ENCODE results near the gene ARHGAP24. TPM values are rescaled to one million over a fixed set of nuclear protein-coding genes. Genes with fewer than 3 reads are reported as not detected.

The ARHGAP24 gene
- total RNA-seq, 1 donor from 2014 or later: 15.0 TPM

DNA sequence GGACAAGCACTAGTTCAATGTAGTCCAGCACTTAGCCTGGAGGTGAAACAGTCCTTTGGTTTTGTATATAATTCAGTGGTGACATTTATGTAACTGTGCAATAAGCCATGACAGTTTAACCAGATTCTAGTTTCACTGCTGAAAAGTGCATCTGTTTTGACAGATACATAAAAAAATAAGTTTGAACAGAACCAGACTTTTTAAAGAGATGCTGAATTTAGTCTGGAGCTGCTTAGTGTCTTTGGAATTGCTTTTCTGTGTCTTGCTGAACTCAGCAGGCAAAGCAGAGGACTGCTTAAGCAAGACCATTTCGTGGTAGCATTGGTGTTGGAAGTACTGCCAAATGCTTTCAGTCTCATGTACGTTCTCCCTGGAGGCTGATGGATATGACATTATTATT is 491.4 kb downstream of the ARHGAP24 start:
- DNase-seq (ENCODE audit: low spot score in 2 of 2, unreplicated experiment in 2 of 2): no peak
- Mint-ChIP-seq H3K4me1 (peaks cover 6% of the 10 kb centered on the region), H3K27ac (no peak overlapping the region), H3K4me3 (no peak overlapping the region), H3K36me3 (peaks cover 5% of the 10 kb centered on the region), H3K27me3 (ENCODE audit: low read depth) (no peaks in the 10 kb centered on the region), H3K9me3 (peaks cover 8% of the 10 kb centered on the region)
- TF ChIP-seq, protein P1, sequence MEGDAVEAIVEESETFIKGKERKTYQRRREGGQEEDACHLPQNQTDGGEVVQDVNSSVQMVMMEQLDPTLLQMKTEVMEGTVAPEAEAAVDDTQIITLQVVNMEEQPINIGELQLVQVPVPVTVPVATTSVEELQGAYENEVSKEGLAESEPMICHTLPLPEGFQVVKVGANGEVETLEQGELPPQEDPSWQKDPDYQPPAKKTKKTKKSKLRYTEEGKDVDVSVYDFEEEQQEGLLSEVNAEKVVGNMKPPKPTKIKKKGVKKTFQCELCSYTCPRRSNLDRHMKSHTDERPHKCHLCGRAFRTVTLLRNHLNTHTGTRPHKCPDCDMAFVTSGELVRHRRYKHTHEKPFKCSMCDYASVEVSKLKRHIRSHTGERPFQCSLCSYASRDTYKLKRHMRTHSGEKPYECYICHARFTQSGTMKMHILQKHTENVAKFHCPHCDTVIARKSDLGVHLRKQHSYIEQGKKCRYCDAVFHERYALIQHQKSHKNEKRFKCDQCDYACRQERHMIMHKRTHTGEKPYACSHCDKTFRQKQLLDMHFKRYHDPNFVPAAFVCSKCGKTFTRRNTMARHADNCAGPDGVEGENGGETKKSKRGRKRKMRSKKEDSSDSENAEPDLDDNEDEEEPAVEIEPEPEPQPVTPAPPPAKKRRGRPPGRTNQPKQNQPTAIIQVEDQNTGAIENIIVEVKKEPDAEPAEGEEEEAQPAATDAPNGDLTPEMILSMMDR (IDR thresholded peaks at IDR 0.05; ENCODE audit: unreplicated experiment): no peak

DNA sequence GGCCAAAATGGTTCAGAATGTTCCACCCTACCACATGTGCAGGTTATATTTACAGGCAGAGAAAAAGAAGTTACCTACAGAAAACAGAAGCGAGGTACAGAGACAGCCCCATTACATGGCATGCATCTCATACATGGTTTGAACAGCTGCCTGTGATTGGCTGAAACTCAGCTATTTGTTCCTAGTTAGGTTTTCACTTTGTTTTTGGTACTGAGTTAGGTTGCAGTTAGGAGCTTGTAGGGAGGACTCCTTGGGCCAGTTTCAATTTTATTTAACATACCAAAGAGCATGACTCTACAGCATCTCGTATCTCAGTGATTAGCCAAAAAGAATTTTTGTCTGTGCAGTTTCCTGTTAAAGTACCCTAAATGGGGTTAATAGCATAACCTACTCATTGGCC is 492.9 kb downstream of the ARHGAP24 start:
- TF ChIP-seq, protein P1 (IDR thresholded peaks at IDR 0.05; ENCODE audit: unreplicated experiment): no peak
- peaks cover 6% of the 10 kb centered on the region for H3K4me1 Mint-ChIP-seq
- H3K27me3 Mint-ChIP-seq (ENCODE audit: low read depth): no peaks in the 10 kb centered on the region
- H3K4me3 Mint-ChIP-seq: no peak overlapping the region
- DNase-seq (ENCODE audit: low spot score in 2 of 2, unreplicated experiment in 2 of 2): no peak
- peaks cover 8% of the 10 kb centered on the region for H3K36me3 Mint-ChIP-seq
- H3K9me3 Mint-ChIP-seq: peaks cover 10% of the 10 kb centered on the region
- no peak overlapping the region for H3K27ac Mint-ChIP-seq

DNA sequence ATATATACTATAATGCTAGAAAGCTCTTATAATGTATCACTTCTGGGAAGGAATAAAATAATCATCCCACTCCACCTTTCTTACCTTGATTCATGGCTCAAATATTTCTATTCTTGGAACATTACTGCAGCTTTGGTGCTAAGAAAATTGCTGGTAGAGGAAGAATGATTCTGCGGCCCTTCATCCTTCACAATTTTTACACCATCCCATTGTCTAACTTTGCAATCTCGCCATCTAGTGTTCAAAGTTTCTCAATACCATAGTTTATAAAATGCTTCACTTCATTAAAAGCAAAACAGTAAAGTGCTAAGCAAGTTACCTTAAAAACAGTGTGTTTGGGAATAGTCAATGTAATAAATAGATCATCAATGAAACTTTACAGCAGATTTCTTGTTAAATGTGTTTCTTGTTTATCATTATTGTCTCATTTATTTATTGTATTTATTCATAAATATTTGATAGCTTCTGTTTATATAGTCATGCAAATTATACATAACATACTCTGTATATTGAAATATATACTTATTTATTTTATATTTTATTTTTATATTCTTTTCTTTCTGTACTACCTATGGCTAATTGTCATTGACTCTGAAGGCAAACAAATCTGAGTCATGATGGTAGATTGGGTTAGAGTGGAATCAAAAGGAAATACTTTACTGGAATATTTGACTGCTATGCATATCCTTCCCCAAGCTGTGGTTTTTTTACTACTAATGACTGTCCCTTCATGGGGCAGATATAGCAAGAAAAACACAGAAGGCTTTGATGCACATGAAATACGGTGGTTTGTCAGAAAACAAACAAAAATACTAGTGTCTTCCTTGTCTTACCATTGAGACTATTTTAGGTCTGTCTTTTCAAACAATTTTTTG is 494.2 kb downstream of the ARHGAP24 start:
- H3K4me3 Mint-ChIP-seq: no peak overlapping the region
- H3K27me3 Mint-ChIP-seq (ENCODE audit: low read depth): no peaks in the 10 kb centered on the region

DNA sequence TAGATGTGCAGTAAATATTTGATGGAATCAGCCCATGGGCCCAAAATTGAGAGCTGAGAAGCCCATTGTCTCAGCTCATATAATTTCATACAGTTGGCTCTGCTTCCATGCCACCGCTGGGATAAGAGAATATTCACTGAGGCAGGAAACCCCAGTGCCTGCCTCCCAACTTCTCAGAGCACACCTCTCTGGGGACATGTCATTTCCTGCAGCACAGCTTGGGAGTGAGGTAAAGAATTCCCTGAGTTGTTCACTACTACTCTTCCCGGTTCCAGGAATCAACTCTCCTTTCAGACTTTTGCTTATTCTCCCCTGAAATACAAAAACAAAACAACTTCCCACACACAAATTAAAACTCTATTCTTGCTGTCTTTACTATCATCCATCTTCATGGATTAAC is 495.6 kb downstream of the ARHGAP24 start:
- no peak for DNase-seq (ENCODE audit: low spot score in 2 of 2, unreplicated experiment in 2 of 2)
- H3K27me3 Mint-ChIP-seq (ENCODE audit: low read depth): no peaks in the 10 kb centered on the region

More for the DNA sequence above, 494.2 kb downstream of the ARHGAP24 start:
- Mint-ChIP-seq H3K9me3 (peaks cover 12% of the 10 kb centered on the region), H3K27ac (no peak overlapping the region), H3K36me3 (peaks cover 8% of the 10 kb centered on the region), H3K4me1 (peaks cover 6% of the 10 kb centered on the region)
- TF ChIP-seq, protein P1 (IDR thresholded peaks at IDR 0.05; ENCODE audit: unreplicated experiment): peak; percentile 74
- DNase-seq (ENCODE audit: low spot score in 2 of 2, unreplicated experiment in 2 of 2): no peak

DNA sequence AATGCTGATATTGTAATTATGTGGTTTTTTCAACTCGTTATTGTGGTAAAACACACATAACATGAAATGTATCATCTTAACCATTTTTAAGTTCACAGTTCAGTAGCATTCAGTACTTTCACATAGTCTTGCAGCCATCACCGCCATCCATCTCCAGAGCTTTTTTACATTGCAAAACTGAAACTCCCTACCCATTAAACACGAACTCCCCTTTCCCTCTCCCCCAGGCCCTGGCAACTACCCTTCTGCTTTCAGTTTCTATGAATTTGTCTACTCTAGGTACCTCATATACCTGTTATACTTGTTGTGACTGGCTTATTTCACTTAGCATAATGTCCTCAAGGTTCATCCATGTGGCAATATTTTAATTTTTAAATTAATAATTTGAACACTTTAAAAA is 504.3 kb downstream of the ARHGAP24 start:
- DNase-seq (ENCODE audit: low spot score in 2 of 2, unreplicated experiment in 2 of 2): no peak
- Mint-ChIP-seq H3K27ac (no peak overlapping the region), H3K27me3 (ENCODE audit: low read depth) (no peaks in the 10 kb centered on the region), H3K4me3 (no peak overlapping the region), H3K9me3 (peaks cover 9% of the 10 kb centered on the region), H3K36me3 (peaks cover 11% of the 10 kb centered on the region), H3K4me1 (no peaks in the 10 kb centered on the region)
- TF ChIP-seq, protein P1 (IDR thresholded peaks at IDR 0.05; ENCODE audit: unreplicated experiment): no peak

More for the DNA sequence above, 495.6 kb downstream of the ARHGAP24 start:
- Mint-ChIP-seq H3K4me3 (no peak overlapping the region), H3K4me1 (peaks cover 6% of the 10 kb centered on the region), H3K36me3 (peaks cover 4% of the 10 kb centered on the region), H3K9me3 (peaks cover 4% of the 10 kb centered on the region), H3K27ac (no peak overlapping the region)
- TF ChIP-seq, protein P1 (IDR thresholded peaks at IDR 0.05; ENCODE audit: unreplicated experiment): no peak

All from mesothelial cell of epicardium (in vitro differentiated cells).